Suprapubic skin (tissue), 4 donors: Measurements from ENCODE around the gene AQP9.

ENCODE experiments used
- CTCF ChIP-seq, 2 donors: fragments of 200-600 bp in 1 of 2; fragments of 450-650 bp in 1 of 2; sonication (generic) in 1 of 2; IDR thresholded peaks; one replicate each; pipeline ENCODE4 v1.5.1; 2016 to 2019; ENCODE audit warnings: antibody characterized with exemption in 2 of 2, mild to moderate bottlenecking in 1 of 2, moderate library complexity in 1 of 2
- EP300 ChIP-seq: sonication (generic); formaldehyde crosslinking; IDR thresholded peaks from one replicate; pipeline ENCODE4 v1.6.1; 2017; ENCODE audit warnings: antibody characterized with exemption
- POLR2A ChIP-seq, 2 donors: fragments of 450-650 bp; IDR thresholded peaks; one replicate each; pipeline ENCODE4 v1.6.1; 2017; ENCODE audit warnings: antibody characterized with exemption in 2 of 2, mild to moderate bottlenecking in 2 of 2, moderate library complexity in 2 of 2
- POLR2AphosphoS5 ChIP-seq, 3 donors: sonication (generic); formaldehyde crosslinking; IDR thresholded peaks; one replicate each; pipeline ENCODE4 v1.6.1; 2017; ENCODE audit warnings: antibody characterized with exemption in 3 of 3

DNA sequence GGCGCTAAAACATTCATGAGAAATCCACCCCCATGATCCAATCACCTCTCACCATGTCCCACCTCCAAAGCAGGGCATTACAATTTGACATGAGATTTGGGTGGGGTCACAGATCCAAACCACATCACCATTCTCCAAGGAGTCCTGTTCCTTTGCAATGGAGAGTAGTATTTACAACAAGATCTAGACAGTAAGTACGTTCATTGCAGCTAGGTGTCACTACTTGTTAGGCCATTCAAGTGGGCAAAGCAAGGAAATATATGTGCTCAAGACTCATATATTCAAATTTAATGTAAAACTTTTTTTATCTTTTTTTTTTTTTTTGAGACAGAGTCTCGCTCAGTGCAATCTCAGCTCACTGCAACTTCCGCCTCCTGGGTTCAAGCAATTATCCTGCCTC, 79.3 kb downstream of the AQP9 start:
- no peak for TF ChIP-seq CTCF (IDR thresholded peaks at IDR 0.05)
- no peak for TF ChIP-seq POLR2A (IDR thresholded peaks at IDR 0.05)
- no peak for TF ChIP-seq POLR2AphosphoS5 (IDR thresholded peaks at IDR 0.05)
- TF ChIP-seq EP300, result no peak
